HG02571 (cell line): ENCODE measurements around the gene APOE.
A peak's percentile ranks its signal among the peaks of the same experiment; 100 is the strongest.

Experiments used
- ATAC-seq: cut with Tn5 transposase; IDR thresholded peaks from one replicate; pipeline ENCODE4 v1.9.1; 2021; ENCODE audit warnings: mild to moderate bottlenecking, moderate library complexity; ENCODE audit not compliant: unreplicated experiment

Gene APOE

DNA sequence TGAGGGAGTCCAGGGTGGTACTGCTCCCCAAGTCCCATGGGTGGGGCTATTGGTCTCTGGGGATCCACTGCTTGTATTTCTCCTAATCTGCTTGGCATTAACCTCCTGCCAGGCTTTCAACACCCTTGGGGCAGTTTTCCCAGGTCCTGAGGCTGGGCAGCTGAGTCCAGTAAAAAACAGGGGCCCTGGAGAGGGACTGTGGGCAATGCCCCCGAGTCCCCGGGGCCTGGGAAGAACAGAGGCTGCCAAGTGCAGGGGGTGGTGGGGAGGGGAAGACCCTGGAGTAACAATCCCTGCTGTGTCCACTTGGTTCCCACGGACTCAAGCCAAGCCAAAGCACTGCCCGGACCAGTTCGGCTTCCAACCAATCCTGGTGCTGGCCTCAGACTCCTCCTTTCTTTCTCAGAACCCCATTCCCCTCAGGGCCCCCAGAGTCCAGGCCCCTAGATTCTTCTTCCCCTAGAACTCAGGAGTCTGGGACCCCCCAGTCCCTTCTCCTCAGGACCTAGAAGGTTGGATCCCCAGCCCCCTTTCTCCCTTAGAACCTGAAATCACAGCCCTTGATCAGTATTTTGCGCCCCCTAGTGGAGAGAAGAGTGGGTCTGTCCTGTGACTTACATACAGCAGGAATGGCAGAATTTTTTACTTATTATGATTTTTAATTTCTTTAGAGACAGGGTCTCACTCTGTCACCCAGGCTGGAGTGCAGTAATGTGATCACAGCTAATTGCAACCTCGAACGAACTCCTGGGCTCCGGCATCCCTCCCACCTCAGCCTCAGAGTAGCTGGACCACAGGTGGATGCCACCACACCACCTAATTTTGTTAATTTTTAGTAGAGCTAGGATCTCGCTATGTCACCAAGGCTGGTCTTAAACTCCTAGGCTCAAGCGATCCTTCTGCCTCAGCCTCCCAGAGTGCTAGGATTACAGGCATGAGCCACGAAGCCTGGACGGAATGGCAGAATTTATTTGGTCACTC is 45.9 kb downstream of the APOE start:
- ATAC-seq: no peak

DNA sequence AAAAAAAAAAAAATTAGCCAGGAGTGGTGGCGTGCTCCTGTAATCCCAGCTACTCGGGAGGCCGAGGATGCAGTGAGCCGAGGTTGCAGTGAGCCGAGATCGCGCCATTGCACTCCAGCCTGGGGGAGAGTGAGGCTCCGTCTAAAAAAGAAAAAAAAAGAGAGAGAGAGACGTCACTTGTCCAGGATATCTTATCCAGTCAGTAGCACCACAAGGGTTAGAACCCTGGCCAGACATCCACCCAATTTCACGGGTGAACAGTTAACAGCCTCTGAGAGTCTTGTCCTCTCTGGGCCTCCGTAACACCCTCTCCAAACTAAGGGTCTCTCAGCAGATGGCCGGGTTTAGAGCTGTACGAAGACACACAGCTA is 48.7 kb downstream of the APOE start:
- ATAC-seq: no peak

DNA sequence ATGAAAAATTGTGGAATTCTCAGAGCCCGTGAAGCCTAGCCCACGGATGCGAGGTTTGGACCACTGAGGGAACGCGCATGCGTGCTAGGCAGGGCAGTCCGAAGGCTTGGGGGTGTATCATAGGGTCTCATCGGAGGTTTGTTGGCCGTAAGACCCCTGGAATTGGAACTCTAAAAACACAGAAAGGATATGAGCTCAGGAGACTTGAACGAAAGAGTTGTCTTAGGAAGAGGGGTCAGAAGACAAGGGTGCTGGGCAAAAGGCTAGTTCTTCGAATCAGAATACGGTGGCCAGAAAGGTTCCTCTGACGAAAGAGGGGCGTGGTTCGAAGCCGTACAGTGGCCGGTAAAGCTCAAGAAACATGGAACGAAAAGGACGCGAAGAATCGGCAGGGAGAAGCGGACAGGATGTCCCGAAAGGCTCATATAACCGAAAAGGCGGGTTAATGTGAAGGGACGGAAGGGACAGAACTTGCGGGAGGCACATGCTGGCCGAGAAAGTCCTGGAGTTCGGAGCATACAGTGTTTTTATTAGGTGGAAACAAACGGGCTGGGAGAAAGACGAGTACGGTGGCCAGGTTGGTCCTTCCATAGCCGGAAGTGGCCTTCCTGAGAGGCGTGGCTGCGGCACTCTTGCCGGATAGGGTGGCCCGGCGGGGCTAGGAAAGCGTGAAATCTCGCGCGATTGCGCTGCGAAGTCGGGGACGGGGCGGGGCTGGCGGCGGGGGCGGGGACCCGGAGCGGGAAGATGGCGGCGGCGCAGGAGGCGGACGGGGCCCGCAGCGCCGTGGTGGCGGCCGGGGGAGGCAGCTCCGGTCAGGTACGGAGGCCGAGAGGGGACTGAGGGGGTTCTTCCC is 49.3 kb downstream of the APOE start, which contains the start of gene CLPTM1:
TSS of gene CLPTM1 (plus strand) at position 732 of the 856 bp plus-strand sequence. CDS start at position 748, 16 bp downstream.
- ATAC-seq: peak; percentile 77

DNA sequence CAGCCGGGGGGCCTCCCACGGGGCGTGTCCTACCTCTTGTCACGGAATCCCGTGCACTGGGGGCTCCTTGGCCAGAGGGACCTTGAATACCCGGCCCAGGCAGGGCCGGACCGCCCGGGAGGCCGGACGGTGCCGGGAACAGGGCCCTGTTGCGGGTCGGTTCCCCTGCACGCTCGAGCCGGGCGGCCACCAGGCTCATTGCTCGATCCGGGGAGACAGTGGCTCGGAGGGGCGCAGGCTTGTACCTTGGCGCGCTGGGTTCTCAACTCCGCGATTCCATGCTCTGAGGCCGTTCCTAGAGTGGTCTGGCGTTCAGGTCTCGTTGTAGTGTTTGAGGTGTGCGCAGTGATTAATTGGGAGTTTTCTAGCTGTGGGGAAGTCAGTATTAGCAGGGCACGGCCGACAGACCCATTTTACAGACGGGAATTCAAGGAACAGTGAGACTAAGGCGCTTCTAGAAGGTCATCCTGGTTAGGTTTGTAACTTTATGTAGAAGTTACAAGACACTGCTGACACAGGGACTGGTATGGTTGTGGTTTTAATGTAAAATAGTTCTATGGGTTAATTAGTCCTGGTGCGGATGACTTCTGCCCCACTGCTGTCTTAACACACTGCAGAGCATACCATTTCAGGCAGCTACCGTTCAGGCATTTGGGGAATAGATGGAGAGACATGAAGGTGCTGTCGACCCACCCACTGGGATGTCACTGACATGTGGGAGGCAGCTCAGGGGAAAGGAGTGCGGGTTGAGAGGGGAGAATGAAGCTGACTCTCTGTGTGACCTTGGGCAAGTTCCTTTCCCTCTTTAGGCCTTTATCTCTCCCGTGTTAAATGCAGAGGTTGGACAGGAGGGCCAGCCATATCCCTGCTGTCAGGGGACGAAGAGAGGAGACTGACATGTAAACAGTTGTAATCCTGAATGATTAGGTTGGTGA is 50.2 kb downstream of the APOE start:
- peak; percentile 9 for ATAC-seq

DNA sequence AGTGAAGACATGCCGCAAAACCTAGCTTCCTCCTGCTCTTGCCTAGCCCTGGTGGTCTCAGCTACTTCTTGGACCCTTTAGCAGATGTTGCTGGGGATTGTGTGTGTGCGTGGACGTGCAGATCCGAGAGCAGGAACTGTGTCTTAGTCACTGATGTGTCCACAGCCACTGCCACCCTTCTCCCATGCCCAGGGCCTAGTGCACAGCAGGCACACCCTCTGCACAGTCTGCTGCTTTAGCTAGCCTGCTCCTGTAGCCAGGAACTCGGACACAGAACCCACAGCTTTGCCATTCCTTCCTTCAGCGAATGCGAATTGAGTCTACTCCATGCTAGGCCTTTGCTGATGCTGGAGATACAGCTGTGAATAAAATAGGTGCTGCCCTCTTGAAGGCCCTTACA is 51.9 kb downstream of the APOE start:
- no peak for ATAC-seq

DNA sequence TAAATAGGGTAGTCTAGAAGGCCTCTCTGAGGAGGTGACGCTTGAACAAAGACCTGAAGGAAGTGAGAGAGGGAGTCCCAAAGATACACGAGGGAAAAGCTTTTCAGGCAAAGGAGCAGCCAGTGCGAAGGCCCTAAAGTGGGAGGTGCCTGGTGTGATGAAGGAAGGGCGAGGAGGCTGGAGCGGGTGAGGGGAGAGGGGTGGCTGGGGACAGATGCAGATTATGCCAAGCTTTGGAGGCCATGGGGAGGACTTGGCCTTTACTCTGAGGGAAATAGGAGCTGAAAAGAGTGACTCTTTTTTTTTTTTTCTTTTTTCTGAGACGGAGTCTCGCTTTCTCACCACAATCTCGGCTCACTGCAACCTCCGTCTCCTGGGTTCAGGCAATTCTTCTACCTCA is 52.5 kb downstream of the APOE start:
- ATAC-seq: no peak
